GM12892 (cell line): ENCODE results near the gene VPS11.

Experiments used
- DNase-seq: peaks from one replicate; pipeline ENCODE4 v3.0.0; 2011; ENCODE audit not compliant: insufficient read length
- FAIRE-seq: peaks from 2 replicates; lab custom pipeline; 2011; peaks lifted over from hg19 to GRCh38; lab: Jason Lieb, UNC
- POLR2A ChIP-seq: IDR thresholded peaks from 2 replicates; pipeline ENCODE4 v1.6.1; 2011; ENCODE audit warnings: low read depth, low read length, control low read depth
- POLR2AphosphoS5 ChIP-seq: IDR thresholded peaks from 2 replicates; pipeline ENCODE4 v1.6.1; 2011; ENCODE audit warnings: low read depth, low read length, control low read depth
- TAF1 ChIP-seq: IDR thresholded peaks from 2 replicates; pipeline ENCODE4 v1.6.1; 2011; ENCODE audit warnings: low read depth, mild to moderate bottlenecking, control low read depth, low read length, borderline replicate concordance

Gene VPS11

DNA sequence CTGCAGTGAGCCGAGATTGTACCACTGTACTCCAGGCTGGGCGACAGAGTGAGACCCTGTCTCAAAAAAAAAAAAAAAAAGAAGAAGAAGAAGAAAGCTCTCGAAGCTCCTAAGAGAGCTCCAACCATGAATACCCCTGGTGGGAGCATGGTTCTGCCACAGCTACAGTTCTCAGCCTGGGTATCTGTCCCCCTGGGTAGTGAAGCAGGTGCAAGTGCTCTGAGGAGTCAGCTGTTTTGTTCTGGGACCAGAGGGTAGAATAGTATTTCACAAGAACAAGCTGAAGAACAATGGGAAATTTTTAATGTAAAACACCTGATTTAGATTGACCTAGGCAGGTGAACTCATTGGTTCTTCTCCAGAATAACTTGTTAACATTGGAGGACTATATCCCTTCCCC, 6.4 kb upstream of the VPS11 start:
- FAIRE-seq (no peak), DNase-seq (no peak)
- TF ChIP-seq POLR2A (no peak), POLR2AphosphoS5 (no peak), TAF1 (no peak)

DNA sequence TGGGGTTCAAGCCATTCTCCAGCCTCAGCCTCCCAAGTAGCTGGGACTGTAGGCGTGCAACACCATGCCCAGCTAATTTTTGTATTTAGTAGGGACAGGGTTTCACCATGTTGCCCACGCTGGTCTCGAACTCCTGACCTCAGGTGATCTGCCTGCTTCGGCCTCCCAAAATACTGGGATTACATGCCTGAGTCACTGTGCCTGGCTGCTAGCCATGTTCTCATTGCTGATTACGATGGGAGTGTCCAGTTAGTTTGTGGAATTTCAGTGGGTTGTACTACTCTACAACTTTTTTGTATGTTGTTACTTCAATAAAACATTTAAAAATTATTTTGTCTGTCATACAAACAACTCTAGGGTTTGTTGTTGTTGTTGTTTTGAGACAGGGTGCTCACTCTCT, 4.8 kb upstream of the VPS11 start:
- TF ChIP-seq TAF1 (no peak), POLR2A (no peak), POLR2AphosphoS5 (no peak)
- FAIRE-seq (no peak), DNase-seq (no peak)

DNA sequence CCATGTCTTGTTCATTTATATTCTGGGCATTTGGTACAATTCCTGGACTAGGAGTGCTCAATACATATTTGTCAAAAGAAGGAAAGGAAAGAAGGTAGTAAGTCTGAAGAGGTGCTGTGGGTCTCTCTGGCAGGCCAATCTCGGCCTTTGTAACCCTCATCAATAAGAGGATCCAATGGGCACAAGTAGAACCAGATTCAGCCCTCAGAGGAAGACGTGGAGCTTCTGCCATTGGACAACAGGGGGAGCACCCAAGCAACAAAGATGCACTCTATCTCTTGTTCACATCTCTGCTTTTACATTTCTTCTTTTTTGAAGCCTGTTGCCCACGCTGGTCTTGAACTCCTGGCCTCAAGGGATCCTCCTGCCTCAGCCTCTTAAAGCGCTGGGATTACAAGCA, 2.2 kb upstream of the VPS11 start:
- DNase-seq, result no peak
- TF ChIP-seq POLR2A (no peak), POLR2AphosphoS5 (no peak), TAF1 (no peak)
- FAIRE-seq, result peak; percentile 80

DNA sequence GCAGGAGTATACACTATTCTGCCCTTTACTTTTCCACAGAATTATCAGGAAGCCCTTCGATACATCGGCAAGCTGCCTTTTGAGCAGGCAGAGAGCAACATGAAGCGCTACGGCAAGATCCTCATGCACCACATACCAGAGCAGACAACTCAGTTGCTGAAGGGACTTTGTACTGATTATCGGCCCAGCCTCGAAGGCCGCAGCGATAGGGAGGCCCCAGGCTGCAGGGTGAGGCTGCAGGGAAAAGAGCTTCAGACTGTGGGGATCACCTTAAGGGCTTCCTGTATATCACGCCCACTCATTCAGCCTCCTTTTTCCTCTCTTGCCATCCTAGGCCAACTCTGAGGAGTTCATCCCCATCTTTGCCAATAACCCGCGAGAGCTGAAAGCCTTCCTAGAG, 10.2 kb downstream of the VPS11 start:
- FAIRE-seq, result no peak

DNA sequence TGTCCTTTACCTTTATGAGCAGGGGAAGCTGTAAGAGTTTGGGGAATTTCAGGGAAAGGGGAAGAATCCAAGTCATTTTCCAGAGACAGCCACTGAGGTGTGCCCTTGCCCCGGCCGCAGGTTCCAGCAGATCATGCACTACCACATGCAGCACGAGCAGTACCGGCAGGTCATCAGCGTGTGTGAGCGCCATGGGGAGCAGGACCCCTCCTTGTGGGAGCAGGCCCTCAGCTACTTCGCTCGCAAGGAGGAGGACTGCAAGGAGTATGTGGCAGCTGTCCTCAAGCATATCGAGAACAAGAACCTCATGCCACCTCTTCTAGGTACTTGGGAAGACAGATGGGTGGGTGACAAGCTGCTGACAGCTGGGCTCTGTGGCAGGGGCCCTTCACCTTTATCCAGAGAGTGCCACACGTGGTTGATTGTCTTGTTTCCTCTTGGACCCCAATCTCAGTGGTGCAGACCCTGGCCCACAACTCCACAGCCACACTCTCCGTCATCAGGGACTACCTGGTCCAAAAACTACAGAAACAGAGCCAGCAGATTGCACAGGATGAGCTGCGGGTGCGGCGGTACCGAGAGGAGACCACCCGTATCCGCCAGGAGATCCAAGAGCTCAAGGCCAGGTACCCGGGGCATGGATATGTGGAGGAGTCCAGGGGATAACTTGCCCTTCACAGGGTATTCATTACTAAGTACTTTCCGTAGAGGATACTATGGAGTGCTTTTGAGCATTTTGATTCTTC, 11.2 kb downstream of the VPS11 start:
- FAIRE-seq, result no peak
- TF ChIP-seq POLR2AphosphoS5 (no peak), TAF1 (no peak), POLR2A (no peak)
- no peak for DNase-seq

More for the DNA sequence above, 10.2 kb downstream of the VPS11 start:
- DNase-seq, result no peak
- TF ChIP-seq POLR2AphosphoS5 (no peak), TAF1 (no peak), POLR2A (no peak)

DNA sequence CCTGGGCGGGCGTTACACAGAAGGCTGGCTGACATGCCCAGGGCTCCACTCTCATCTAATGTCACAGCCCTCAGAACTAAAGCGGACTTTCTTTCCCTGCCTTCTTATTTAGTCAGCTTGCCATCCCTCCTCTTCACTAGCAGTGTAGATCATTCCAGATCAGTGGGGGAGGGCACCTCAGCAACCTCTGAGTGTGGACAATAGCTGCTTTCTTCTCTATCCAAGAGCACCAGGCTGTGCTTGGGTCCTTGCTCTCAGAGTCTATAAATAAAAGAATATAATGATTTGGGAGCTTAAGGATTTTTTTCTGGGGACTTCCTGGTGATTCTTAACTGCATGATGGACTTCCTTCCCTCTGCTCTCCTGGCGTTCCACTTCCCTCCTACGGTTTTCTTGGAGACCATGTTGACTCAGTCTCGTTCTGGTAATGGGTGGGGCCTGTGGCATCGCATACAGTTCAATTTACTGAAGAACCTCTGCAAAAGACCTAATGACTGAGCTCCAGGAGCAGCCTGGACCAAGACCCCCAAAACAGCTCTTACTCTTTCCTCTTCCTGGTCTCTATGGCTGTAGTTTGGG, 14.2 kb downstream of the VPS11 start:
- FAIRE-seq (no peak), DNase-seq (no peak)
- TF ChIP-seq TAF1 (no peak), POLR2A (no peak), POLR2AphosphoS5 (no peak)

DNA sequence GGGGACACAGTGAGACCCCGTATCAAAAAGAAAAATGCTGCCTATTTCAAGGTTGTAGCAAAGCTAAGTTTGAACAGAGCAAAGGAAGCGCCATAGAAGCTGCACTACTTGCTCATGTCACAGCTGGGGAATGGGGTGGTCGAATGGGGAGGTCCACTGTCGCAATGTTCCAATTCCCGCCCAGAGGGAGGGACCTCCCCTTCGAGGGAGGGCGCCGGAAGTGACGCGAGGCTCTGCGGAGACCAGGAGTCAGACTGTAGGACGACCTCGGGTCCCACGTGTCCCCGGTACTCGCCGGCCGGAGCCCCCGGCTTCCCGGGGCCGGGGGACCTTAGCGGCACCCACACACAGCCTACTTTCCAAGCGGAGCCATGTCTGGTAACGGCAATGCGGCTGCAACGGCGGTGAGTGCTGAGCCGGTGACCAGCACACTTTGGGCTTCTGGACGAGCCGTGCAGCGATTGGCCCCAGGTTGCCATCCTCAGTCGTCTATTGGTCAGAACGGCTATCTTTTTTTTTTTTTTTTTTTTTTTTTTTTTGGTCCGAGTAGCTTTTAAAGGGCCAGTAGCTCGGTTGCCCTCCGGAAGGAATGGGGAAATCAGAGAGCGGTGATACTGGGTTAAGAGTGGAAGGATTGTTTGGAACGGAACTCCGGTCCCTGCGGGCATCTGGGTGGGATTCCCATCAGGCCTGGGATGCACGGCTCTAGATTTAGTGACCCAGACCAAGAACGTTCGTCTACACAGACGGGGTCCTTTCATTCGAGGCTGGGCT, 17.2 kb downstream of the VPS11 start, which contains the start of gene HMBS:
TSS of gene HMBS (plus strand) at position 219 of the 774 bp plus-strand sequence. CDS start at position 372, 153 bp downstream.
- peak; percentile 93 for TF ChIP-seq POLR2A
- 0 out of 2 replicates have a peak, but pooled peaks have one; percentile 6 for TF ChIP-seq TAF1
- TF ChIP-seq POLR2AphosphoS5, result peak; percentile 90
- FAIRE-seq, result peak; percentile 100
- DNase-seq, result peak; percentile 94

DNA sequence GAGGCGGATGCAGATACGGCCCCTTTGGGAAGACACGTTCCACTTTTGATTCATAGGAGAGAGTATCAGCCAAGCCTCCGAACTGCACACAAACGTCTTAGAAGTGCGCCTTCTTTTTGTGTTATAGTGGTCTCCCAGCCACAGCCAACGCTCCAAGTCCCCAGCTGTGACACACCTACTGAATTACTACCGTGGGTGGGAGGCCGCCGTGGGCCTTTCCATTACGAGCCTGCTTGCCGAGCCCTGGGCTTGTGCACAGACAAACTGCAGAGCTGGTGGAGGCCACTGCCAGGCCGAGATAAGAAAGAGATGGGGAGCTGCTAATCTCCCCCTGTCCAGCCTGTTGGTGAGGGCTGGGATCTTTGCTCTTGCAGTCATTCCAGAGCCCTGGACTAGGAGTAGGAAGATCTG, 17.8 kb downstream of the VPS11 start:
- FAIRE-seq (no peak), DNase-seq (peak; percentile 32)
- TF ChIP-seq TAF1 (no peak), POLR2AphosphoS5 (no peak)

DNA sequence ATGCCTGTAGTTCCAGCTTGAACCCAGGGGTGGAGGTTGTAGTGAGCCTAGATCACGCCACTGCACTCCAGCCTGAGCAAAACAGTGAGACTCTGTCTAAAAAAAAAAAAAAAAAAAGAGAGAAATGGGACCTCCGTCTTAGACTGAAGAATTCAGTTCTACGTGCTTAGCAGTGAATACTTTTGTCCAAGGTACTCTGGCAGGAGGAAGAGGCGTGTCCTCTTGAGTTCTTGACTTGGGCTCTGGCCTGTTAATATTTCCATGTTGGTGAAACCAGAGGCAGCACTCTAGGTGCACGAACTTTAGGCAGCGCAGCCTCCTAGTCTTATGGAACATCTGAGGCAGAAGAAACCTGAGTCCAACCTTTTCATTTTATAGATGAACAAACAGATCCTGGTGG, 19.5 kb downstream of the VPS11 start:
- TF ChIP-seq POLR2AphosphoS5, result no peak
- no peak for TF ChIP-seq POLR2A
- TF ChIP-seq TAF1, result no peak
- FAIRE-seq, result no peak
- no peak for DNase-seq

DNA sequence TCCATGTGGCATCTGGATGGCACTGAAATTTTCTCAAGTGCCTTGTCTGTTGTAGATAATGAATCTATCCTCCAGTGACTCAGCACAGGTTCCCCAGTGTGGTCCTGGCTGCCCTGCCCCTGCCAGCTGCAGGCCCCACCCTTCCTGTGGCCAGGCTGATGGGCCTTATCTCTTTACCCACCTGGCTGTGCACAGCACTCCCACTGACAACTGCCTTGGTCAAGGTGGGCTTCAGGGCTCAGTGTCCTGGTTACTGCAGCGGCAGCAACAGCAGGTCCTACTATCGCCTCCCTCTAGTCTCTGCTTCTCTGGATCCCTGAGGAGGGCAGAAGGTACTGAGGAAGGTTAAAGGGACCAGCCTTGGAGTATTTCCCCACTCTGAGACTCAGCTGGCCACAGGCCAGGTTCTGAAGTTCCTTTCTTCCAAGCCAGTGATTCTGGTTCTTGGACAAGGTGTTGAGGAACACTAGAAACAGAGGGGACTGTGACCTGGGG, 20.2 kb downstream of the VPS11 start:
- FAIRE-seq (no peak), DNase-seq (no peak)
- TF ChIP-seq POLR2A (no peak), POLR2AphosphoS5 (no peak), TAF1 (no peak)

DNA sequence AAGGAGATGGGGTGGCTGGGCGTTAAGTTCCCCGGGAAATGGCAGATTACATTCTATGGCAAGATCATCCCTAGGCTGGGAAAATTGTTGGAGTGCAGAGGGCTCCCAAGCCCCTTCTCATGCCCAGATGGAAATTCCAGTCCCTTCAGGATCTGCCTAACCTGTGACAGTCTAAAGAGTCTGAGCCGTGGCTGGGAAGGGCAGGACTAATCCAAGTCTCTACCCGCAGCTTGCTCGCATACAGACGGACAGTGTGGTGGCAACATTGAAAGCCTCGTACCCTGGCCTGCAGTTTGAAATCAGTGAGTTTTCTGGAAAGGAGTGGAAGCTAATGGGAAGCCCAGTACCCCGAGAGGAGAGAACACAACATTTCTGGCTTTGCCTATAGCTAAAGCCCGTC, 20.8 kb downstream of the VPS11 start:
- TF ChIP-seq TAF1 (no peak), POLR2A (no peak), POLR2AphosphoS5 (no peak)
- DNase-seq (no peak), FAIRE-seq (no peak)

DNA sequence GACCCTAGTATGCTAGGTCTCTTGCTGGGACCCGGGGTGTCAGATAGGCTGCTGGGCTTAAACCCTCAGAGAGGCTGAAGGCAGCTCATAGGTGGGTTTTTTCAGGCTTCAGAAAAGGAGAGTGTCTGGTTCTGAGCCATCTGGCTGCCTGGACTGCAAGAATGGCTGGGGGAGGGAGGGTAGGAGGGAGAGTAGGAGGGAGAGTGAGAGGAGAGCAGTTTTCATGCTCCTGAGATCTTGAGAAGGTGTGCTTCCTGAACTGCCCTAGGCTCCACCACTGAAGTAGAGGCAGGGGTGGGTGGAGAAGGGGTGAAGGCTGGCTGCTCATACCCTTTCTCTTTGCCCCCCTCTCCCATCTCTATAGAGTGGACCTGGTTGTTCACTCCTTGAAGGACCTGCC, 21.7 kb downstream of the VPS11 start:
- DNase-seq (no peak), FAIRE-seq (no peak)
- TF ChIP-seq POLR2A, result no peak
- TF ChIP-seq TAF1, result no peak
